Cerebellar nuclear complex (tissue), 1 donor: Measurements from ENCODE around the gene GADD45GIP1.
"Not testable (repeated sequence)": the region's sequence is repeated elsewhere in the genome, so short reads cannot be mapped to it uniquely, and the experiment has no call there.

Source experiments
- DNase-seq, 2 experiments: peaks; one replicate each; lab custom pipeline; 2025; lab: John Stamatoyannopoulos, UW

GADD45GIP1 gene

DNA sequence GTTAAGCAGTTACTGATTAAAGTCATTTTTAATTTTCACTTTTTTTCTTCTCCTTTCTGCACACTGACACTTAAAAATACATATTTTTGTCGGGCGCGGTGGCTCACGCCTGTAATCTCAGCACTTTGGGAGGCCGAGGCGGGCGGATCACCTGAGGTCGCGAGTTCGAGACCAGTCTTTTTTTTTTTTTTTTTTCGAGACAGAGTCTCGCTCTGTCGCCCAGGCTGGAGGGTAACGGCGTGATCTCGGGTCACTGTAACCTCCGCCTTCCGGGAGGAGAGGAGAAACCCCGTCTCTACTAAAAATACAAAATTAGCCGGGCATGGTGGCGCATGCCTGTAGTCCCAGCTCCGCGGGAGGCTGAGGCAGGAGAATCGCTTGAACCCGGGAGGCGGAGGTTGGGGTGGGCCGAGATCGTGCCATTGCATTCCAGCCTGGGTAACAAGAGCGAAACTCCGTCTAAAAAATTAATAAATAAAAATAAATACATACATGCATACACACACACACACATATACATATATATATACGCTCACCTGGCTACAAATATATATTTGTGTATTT lies 448 bp upstream of the GADD45GIP1 start:
- DNase-seq: not testable (repeated sequence)

DNA sequence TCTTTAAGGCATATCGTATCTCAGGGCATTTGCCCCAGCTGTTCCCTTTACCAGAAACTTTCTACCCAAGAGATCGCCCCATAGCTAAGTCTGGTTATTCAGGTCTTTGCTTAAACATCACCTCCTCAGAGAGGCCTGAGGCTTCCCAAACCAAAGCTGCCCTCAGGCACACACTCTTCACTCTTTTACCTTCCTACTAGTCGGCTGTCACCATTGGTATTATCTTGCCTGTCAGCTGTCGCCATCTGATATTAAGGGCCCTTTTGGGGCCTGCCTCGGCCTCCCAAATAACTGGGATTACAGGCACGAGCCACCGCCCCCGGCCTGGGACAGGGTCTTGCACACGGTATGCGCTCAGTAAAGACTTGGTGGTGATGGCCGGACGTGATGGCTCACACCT lies 1.0 kb downstream of the GADD45GIP1 start:
- no peak for DNase-seq

- DNase-seq: not testable (repeated sequence)
Observed at GRCh38 chr19:12955575-12955974, 1.4 kb downstream of the GADD45GIP1 start.

GRCh38 chr19:12954612-12954962 lies 2.4 kb downstream of the GADD45GIP1 start:
- DNase-seq: no peak

DNA sequence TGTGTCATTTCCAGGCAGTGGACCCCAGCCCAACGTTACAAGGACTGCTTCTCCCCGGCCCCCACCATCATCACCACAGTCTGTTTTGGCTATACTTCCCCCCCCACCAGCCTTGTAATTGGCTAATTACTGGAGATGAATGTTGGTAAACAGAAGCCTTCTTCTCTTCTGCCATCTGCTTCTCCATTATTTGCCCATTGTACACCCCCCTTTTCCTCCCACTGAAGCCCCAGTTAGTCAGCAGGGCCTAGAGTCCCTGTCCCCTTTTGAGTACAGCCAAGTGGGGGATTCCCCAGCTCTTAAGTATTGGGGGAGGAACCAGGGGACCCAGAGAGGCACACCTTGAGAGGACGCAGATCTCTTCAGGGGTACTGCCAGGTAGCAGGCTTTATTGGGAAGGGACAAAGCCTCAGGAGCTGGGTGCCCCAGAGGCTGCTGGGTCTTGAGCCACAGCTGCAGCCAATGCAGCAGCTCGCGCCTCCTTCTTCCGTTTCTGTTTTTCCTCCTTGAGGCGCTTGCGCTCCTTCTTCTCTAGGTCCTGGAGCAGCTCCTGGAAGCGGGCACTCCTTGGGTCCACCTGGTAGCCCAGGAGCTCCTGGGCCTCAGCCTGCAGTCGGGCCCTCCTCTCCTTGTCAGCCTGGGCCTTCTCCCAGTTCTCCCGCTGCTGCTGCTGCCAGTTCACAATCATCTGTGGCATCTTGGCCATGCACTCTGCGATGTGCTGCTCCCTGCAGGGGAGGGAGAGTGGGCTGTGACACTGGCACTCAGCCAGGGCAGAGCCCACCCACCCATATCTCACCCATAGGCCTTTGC lies 3.0 kb downstream of the GADD45GIP1 start:
- no peak for DNase-seq

DNA sequence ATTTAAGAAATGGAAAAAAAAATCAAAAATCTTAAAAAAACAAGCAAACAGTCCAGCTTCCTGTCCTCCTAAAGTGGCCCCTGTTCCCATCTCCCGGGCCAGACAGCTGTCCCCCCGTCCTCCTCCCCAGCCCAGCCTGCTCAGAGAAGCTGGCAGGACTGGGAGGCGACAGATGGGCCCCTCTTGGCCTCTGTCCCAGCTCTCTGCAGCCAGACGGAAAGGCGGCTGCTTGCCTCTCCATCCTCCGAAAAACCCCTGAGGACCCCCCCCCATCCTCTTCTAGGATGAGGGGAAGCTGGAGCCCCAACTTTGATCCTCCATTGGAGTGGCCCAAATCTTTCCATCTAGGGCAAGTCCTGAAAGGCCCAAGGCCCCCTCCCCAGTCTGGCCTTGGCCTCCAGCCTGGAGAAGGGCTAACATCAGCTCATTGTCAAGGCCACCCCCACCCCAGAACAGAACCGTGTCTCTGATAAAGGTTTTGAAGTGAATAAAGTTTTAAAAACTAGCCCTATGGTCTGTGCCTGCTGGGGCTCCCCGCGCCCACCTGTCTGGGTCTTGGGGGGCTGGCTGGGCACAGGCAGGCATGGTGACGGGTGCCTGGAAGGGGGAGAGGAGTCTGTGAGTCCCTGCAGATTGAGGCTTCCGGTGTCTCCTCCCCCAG lies 3.8 kb downstream of the GADD45GIP1 start:
- DNase-seq: peak in 1 of 2 experiments; percentile 81

- no peak for DNase-seq
Observed at GRCh38 chr19:12952488-12953137, 4.4 kb downstream of the GADD45GIP1 start.

DNA sequence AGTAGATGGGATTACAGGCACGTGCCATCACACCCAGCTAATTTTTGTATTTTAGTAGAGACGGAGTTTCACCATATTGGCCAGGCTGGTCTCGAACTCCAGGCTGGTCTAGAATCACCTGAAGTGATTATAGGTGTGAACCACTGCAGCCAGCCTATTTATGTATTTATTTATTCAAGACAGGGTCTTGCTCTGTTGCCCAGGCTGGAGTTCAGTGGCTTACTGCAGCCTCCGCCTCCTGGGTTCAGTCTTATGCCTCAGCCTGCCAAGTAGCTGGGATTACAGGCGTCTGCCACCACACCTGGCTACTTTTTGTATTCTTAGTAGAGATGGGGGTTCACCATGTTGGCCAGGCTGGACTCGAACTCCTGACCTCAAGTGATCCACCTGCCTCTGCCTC lies 5.0 kb downstream of the GADD45GIP1 start:
- DNase-seq: not testable (repeated sequence)

DNA sequence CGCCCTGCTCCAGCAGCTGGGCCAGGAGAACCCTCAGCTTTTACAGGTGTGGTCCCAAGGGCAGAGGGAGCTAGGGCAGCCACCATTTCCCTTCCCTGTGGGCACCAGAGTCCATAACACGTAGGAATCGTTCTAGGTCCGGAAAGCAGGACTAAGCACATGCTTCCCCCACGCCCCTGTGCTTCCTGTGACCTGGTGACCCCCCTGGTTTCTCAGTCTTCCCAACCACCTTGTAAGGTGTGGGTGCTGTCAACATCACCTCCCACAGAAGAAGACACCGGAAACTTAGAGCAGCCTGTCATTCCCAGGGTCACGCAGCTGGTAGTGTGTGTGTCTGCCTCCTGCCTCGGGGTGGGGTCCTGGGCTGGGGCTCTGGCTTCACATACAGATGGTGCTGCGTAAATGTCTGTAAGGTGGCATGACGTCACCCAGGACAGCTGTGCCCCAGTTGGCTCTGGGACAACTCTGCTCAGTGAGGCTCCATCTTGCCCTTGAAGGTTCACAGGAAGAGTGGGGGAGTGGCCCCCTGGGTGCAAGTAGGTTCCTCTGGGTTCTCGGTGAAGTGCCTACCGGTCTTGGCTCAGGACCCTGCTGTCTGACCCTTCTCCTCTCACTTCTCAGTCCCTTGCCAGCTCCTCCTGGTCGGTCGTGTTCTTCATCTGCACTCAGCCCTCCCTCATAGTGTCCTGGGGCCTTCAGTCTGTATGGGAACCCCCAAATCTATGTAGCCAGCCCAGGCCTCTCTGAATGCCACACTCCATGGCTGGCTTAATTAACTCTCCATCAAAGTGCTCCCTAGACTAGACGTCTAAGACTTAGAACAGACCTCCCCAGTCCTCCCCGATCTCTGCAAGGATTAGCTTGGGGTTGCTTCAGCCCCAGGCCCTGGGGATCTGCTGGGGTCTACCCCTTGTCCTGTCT lies 7.4 kb downstream of the GADD45GIP1 start:
- no peak for DNase-seq

DNA sequence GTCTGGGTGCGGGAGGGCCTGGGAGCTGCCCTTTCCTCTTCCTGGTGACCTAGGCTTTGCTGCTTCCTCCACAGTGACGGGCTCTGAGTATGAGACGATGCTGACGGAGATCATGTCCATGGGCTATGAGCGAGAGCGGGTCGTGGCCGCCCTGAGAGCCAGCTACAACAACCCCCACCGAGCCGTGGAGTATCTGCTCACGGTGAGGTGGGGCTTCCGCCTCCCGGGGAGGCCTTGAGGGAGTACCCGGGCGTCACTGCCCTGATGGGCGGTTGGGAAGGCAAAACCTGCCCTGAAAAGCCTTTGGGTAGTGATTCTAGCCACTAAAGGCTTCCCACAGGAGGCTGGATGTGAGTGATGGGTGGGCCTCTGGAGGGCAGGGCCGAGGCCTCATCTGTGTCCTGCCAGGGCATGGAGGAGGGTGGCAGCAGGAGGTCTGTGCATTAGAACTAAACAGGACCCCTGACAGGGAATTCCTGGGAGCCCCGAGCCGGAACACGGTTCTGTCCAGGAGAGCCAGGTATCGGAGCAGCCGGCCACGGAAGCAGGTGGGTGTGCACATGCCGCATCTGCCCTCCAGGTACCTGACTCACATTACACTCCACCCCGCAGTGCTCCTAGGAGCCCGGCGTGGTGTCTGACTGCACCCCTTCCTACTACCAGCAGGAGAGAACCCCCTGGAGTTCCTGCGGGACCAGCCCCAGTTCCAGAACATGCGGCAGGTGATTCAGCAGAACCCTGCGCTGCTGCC lies 8.2 kb downstream of the GADD45GIP1 start:
- no peak for DNase-seq

- no peak for DNase-seq
Observed at GRCh38 chr19:12947702-12948611, 9.1 kb downstream of the GADD45GIP1 start.

DNA sequence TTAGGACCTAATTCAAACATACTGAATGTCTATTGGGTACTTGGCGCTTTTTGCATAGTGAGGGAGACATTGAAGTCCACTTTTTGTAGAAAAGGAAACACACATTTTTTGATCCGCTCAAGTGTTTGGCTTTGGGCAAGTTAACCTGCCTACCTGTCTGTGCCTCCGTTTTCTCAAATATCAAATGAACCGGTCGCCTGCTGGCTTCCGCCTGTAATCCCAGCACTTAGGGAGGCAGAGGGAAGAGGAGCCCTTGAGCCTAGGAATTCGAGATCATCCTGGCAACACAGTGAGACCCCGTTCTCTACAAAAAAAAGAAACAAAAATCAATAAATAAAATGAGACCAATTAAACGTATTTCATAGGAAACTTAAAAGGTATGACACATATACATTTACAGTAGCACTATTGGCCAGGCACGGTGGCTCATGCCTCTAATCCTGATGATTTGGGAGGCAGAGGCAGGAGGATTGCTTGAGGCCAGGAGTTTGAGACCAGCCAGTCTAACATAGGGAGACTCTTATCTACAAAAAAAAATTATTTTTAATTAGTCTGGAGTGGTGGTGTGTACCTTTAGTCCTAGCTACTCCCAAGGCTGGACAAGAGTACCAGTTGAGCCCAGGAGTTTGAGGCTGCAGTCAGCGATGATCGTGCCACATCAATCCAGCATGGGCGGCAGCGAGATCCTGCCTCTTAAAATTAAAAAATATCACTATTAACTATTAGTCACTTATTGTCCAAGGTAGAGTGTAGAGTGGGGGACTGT lies 10.1 kb downstream of the GADD45GIP1 start:
- DNase-seq: no peak

GRCh38 chr19:12946092-12946721 lies 10.8 kb downstream of the GADD45GIP1 start:
- no peak for DNase-seq

GRCh38 chr19:12945479-12946091 lies 11.4 kb downstream of the GADD45GIP1 start, which contains the start of gene RAD23A:
TSS of gene RAD23A (plus strand) at chr19:12945862. CDS start at chr19:12945949, 87 bp downstream.
- DNase-seq: peak in 1 of 2 experiments; percentile 62

GRCh38 chr19:12944104-12944674 lies 12.8 kb downstream of the GADD45GIP1 start:
- DNase-seq: no peak

DNA sequence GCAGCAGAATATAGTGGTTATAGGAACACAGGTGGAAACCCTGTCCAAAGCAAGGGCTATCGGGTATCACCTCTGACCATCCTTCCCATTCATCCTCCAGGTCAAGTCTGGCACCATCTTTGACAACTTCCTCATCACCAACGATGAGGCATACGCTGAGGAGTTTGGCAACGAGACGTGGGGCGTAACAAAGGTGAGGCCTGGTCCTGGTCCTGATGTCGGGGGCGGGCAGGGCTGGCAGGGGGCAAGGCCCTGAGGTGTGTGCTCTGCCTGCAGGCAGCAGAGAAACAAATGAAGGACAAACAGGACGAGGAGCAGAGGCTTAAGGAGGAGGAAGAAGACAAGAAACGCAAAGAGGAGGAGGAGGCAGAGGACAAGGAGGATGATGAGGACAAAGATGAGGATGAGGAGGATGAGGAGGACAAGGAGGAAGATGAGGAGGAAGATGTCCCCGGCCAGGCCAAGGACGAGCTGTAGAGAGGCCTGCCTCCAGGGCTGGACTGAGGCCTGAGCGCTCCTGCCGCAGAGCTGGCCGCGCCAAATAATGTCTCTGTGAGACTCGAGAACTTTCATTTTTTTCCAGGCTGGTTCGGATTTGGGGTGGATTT lies 13.5 kb downstream of the GADD45GIP1 start:
- DNase-seq: no peak

DNA sequence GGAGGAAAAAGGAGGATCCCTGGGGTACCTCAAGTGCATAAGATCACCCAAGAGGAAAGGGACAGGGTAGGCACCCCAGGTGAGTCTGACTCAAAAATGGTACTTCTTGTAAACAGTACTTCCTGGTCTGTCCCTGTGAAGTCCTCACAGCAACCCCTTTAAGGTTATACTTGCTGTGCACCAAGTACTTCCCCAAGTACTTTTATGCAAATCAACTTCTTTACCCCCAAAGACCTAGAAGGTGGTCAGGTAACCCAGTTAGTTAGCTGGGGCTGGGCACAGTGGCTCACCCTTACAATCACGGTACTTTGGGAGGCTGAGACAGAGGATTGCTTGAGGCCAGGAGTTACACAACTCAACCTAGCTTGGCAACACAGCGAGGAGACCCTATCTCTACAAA lies 16.1 kb downstream of the GADD45GIP1 start:
- DNase-seq: no peak
